Heart left ventricle (tissue), 13 donors: ENCODE data around the gene RNF141.

Experiments used
- CTCF ChIP-seq, 12 donors: fragments of 200-600 bp; sonication (generic) in 4 of 12; IDR thresholded peaks; one replicate each; pipeline versions ENCODE4 v1.5.0 to v1.8.0; 2018 to 2022; ENCODE audit warnings: antibody characterized with exemption in 12 of 12, mild to moderate bottlenecking in 5 of 12
- POLR2A ChIP-seq, 2 donors: fragments of 450-650 bp; IDR thresholded peaks; one replicate each; pipeline ENCODE4 v1.6.1; 2017; ENCODE audit warnings: antibody characterized with exemption in 2 of 2, mild to moderate bottlenecking in 2 of 2, moderate library complexity in 2 of 2
- donor health status: ischemic (EF 13 %, LVEDD 7.1; RV severe dilation, severe dysfunction).
- donor health status: DM: no; HTN: yes; CAD: no.
- donor health status: DM: no; HTN: no; CAD: no.
- donor health status: ischemic (EF 25% LVEDD 6.9; RV normal size, moderate dysfunction).
- donor health status: ischemic (EF 25% LVEDD 5.7; RV mildly dilated, moderate dysfunction).
- donor health status: ischemic (EF 35%, LVEDD 5.7; RV mildly dilated, moderate dysfunction).
- donor health status: nonischemic (EF 11% LVEDD 7.7; RV severe dilation, severe dysfunction).
- donor health status: DM: yes; HTN: yes; CAD: no.
- donor health status: PGD.
- donor health status: ischemic (EF 29% LVEDD 5.4; RV normal size, mild dysfunction).
- donor health status: nonischemic (EF 23%, LVEDD 6.1; RV moderate dilation, normal function).

DNA sequence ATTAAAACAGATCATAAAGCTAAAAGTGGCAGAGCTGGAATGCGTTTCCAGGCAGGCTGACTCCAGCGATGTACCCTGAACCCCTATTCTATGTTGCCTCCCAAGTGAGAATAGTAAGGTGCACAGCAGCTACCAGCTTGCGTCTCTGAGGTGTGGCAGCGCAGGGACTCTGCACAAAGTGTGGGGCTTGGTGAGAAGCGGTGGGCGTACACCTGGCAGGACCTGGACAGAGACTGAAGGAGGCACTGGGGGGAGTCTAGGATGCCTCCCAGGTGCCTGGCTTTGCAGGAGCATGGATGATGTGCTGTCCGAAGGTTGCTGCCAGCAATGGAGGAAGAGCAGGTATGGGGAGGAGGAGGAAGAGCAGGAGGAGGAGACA, 43.0 kb downstream of the RNF141 start:
- TF ChIP-seq POLR2A (IDR thresholded peaks at IDR 0.05) (no peak), CTCF (IDR thresholded peaks at IDR 0.05) (no peak)
